Brain microvascular endothelial cell (primary cell): ENCODE results near the gene ASGR1.

ENCODE experiments used
- DNase-seq: peaks from one replicate; pipeline ENCODE4 v3.0.0-alpha.2; 2020
- H3K27ac ChIP-seq: fragments of 250-450 bp; sonication (Bioruptor Pico); 2 replicates; pipeline ENCODE4 v1.5.1; 2020; ENCODE audit warnings: mild to moderate bottlenecking, moderate library complexity
- H3K27me3 ChIP-seq: fragments of 250-450 bp; sonication (Bioruptor Pico); replicated peaks from 2 replicates; pipeline ENCODE4 v1.5.1; 2020; ENCODE audit warnings: mild to moderate bottlenecking
- H3K36me3 ChIP-seq: fragments of 250-450 bp; sonication (Bioruptor Pico); replicated peaks from 2 replicates; pipeline ENCODE4 v1.5.1; 2020; ENCODE audit warnings: mild to moderate bottlenecking
- H3K4me3 ChIP-seq: 2 replicates; pipeline ENCODE4 v1.5.1; 2011; ENCODE audit warnings: low read depth, mild to moderate bottlenecking, control low read depth, low read length, moderate library complexity
- in situ Hi-C: cut with HindIII; loops from 2 replicates; pipeline ENCODE4 v1.10.0; 2017; ENCODE audit warnings: low sequenced_read_pairs, low pct_ligation_motif_present
- TF ChIP-seq, protein P1 (sequence below): IDR thresholded peaks from 2 replicates; pipeline ENCODE4 v1.5.1; 2011; ENCODE audit warnings: low read depth, mild to moderate bottlenecking, moderate library complexity, low read length, control low read depth, inconsistent platforms; ENCODE audit errors: missing control alignments

ASGR1 gene

DNA sequence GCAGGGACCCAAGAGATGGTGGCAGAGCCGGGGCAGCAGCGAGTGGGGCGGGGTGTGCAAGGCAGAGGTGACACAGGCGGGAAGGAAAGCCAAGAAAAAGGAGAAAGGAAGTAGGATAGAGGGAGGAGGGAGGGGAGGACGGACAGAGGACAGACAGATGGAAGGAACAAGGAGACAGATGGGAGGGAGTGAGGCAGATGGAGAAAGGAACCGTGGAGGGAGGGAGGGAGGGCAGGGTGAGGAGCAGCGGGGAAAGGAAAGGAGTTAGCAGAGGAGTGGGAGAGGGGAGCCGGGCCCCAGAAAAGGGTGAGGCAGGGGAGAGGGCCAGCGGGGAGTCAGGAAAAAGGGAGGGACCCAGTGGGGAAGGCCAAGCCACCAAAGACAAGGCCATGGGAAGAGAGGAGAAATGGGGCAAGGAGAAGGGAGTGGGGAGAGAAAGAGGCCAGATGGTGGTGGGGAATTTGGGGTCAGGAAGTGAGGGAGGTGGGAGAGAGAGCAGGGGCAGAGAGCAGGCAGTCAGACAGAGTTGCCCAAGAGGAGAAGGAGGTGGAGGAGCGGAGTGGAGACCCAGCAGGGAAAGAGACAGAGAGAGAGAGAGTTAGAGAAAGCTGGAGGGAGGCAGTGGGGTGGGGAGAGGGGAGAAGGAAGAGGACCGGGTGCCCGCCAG, 13.2 kb upstream of the ASGR1 start:
- Histone ChIP-seq H3K27ac (no peak overlapping the region), H3K4me3 (no peak overlapping the region), H3K27me3 (no peaks in the 10 kb centered on the region), H3K36me3 (peaks cover 50% of the 10 kb centered on the region)
- TF ChIP-seq, protein P1, sequence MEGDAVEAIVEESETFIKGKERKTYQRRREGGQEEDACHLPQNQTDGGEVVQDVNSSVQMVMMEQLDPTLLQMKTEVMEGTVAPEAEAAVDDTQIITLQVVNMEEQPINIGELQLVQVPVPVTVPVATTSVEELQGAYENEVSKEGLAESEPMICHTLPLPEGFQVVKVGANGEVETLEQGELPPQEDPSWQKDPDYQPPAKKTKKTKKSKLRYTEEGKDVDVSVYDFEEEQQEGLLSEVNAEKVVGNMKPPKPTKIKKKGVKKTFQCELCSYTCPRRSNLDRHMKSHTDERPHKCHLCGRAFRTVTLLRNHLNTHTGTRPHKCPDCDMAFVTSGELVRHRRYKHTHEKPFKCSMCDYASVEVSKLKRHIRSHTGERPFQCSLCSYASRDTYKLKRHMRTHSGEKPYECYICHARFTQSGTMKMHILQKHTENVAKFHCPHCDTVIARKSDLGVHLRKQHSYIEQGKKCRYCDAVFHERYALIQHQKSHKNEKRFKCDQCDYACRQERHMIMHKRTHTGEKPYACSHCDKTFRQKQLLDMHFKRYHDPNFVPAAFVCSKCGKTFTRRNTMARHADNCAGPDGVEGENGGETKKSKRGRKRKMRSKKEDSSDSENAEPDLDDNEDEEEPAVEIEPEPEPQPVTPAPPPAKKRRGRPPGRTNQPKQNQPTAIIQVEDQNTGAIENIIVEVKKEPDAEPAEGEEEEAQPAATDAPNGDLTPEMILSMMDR = no peak
- in situ Hi-C loops = loop anchor here (25.0 kb wide), 1 partner anchor 130 kb away; no protein-coding TSS in a partner anchor
- DNase-seq = no peak

DNA sequence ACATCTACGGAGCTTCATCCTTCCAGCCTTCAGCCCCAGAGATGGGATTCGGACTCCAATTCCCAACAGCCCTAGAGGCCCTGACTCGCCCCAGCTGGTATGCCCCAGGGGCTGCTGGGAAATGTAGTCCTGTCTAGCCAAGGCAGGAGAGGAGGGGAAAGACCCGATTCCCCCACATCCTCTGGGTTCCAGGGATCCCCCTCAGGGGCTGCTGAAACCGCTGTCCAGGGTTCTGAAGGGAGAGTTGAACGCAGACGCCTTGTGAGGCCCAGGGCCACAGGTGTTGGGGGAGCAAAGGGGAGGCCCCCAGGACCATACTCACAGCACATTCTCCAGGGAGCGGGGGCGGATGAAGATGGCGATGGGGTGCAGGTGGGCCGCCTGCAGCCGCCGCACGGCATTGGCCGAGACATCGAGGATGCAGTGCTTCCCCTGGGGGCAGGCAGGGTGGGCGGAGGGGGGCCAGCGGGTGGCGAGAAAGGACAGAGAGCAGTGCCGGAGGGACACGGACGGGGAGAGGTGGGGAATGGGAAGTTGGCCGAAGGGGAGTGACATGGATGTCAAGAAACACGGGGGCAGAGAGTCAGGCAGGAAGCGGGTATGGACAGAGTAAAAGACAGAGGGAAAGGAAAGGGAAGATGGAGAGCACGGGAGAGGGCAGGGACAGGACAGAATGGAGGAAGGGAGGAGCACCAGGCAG, 12.6 kb upstream of the ASGR1 start:
- in situ Hi-C loops = loop anchor here (25.0 kb wide), 1 partner anchor 129 kb away; no protein-coding TSS in a partner anchor
- DNase-seq = no peak
- no peak overlapping the region for H3K27ac ChIP-seq
- peaks cover 44% of the 10 kb centered on the region for H3K36me3 ChIP-seq
- TF ChIP-seq, protein P1 = no peak
- H3K4me3 ChIP-seq = no peak overlapping the region
- H3K27me3 ChIP-seq = no peaks in the 10 kb centered on the region

DNA sequence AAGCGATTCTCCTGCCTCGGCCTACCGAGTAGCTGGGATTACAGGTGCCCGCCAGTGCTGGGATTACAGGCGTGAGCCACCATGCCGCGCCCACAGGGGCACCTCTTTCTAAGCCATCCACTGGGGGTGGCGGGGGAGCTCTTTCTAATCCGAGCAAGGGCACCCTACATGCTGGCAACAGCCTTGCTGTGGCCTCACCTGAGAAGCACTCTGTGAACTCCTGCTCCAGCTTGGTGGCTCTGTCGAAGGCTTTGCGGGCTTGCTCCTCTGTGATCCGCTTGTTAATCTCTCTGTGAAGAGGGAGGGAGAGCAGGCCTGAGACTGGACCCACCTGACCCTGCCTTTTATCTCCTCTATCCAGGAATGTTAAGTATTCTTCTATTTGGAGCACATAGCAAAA, 11.9 kb upstream of the ASGR1 start:
- Histone ChIP-seq H3K4me3 (no peak overlapping the region), H3K27me3 (no peaks in the 10 kb centered on the region), H3K36me3 (peaks cover 37% of the 10 kb centered on the region), H3K27ac (no peak overlapping the region)
- no peak for DNase-seq
- TF ChIP-seq, protein P1 = no peak
- in situ Hi-C loops = loop anchor here (25.0 kb wide), 1 partner anchor 129 kb away; no protein-coding TSS in a partner anchor

DNA sequence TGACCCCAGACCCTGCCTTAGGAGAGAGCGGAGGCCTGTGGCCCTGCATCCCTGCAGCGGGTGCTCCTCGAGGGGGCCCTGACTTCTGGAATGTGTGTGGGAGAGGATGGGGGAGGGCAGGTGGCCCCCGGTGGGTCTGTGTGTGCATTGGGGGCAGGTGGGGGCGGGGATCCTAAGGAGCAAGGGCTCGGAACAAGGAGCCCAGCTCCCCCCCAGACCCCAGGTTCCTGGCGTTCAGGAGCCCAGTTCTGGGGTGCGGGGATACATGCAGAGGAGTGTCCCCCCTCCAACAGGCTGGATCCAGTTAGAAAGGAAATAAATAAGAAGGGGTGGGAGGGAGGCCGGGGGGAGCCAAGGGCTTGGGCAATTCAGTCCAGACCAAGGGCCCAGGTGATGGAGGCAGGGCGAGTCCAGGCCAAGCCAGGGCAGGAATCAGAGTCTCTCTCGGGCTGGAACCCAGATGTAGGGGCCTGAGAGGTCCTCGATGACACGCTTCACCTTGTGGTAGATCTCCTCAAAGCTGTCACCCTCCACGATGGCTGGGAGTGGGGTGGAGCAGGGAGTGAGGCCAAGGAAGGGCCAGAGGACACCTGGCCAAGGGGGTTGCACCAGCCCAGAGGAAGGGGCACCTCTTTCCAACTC, 11.2 kb upstream of the ASGR1 start:
- in situ Hi-C loops = loop anchor here (25.0 kb wide), 1 partner anchor 128 kb away; no protein-coding TSS in a partner anchor
- TF ChIP-seq, protein P1 = no peak
- DNase-seq = no peak
- H3K36me3 ChIP-seq = peaks cover 30% of the 10 kb centered on the region
- no peak overlapping the region for H3K4me3 ChIP-seq
- no peaks in the 10 kb centered on the region for H3K27me3 ChIP-seq
- H3K27ac ChIP-seq = no peak overlapping the region

DNA sequence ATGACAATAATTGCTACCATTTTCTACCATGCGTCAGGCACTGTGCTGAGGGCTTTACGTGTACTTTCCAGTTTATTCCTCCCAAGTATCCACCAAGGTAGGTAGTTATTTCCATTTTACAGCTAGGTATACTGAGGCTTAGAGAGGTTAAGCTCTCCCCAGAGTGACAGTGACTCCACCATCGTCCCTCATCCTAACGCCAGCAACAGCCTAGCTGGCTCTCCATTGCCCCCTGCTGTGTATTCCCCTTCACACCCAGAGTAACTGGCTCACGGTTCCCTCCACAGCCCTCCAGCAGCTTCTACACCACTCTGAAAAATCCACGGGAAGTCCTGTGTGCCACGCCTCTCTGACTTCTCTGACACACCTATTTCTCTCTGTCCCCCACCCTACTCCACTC, 7.1 kb upstream of the ASGR1 start:
- TF ChIP-seq, protein P1 = peak; percentile 41
- in situ Hi-C loops = loop anchor here (25.0 kb wide), 1 partner anchor 124 kb away; no protein-coding TSS in a partner anchor
- no peak for DNase-seq
- Histone ChIP-seq H3K27ac (no peak overlapping the region), H3K27me3 (no peaks in the 10 kb centered on the region), H3K36me3 (peaks cover 7% of the 10 kb centered on the region), H3K4me3 (no peak overlapping the region)
